Measurements from ENCODE around the gene GUCY1A2. TPM values are rescaled to one million over a fixed set of nuclear protein-coding genes. Genes with fewer than 3 reads are reported as not detected.

GUCY1A2 gene
- total RNA-seq, 1 experiment from 2014 or later = 0.55 TPM

- no peaks in the 10 kb centered on the region for H3K79me2 ChIP-seq (ENCODE audit: insufficient read depth, low read length)
- H4K20me1 ChIP-seq (ENCODE audit: control insufficient read depth, insufficient read depth, insufficient read length) = no peaks in the 10 kb centered on the region
- H3K4me1 Mint-ChIP-seq = peaks cover 6 to 8% of the 10 kb centered on the region in 2 experiments
- no peak overlapping the region for H3K4me3 Mint-ChIP-seq
- peaks cover 35% of the 10 kb centered on the region for H3K27me3 Mint-ChIP-seq (ENCODE audit: low read depth)
- H2BK20ac ChIP-seq (ENCODE audit: low read depth, low read length, poor library complexity, severe bottlenecking) = no peak overlapping the region
- no peak overlapping the region for H2BK120ac ChIP-seq (ENCODE audit: low read depth, low read length, poor library complexity, severe bottlenecking)
- DNase-seq = no peak
- H3K14ac ChIP-seq (ENCODE audit: insufficient read depth, low read length) = no peak overlapping the region
- no peak overlapping the region for H2AFZ ChIP-seq (ENCODE audit: low read length)
- no peaks in the 10 kb centered on the region for H3K4me1 ChIP-seq (ENCODE audit: insufficient read depth, low read length)
- no peak for TF ChIP-seq CTCF (conservative IDR thresholded peaks at IDR 0.05)
- H3K56ac ChIP-seq (ENCODE audit: insufficient read length, low read depth, low read length) = no peak overlapping the region
- H2AK5ac ChIP-seq (ENCODE audit: insufficient read length, low read length) = no peak overlapping the region
- H3T11ph ChIP-seq (ENCODE audit: low read length) = no peak overlapping the region
- no peak overlapping the region for H3K27ac ChIP-seq (ENCODE audit: insufficient read length, low read depth, low read length)
- H3K27ac Mint-ChIP-seq = no peak overlapping the region
- no peak overlapping the region for H3K18ac ChIP-seq (ENCODE audit: insufficient read length, low read depth, low read length)
- H3K9me3 ChIP-seq (ENCODE audit: control insufficient read depth, low read depth, low read length) = no peaks in the 10 kb centered on the region
- no peak overlapping the region for H2BK12ac ChIP-seq (ENCODE audit: insufficient read length, low read depth, low read length)
- no peak overlapping the region for H3K9ac ChIP-seq (ENCODE audit: extremely low read depth, insufficient read length, low read length)
- H4K91ac ChIP-seq (ENCODE audit: insufficient read length, low read depth, low read length) = no peak overlapping the region
- no peak overlapping the region for H3K4me2 ChIP-seq (ENCODE audit: insufficient read depth, insufficient read length, low read length)
- no peak overlapping the region for H2BK5ac ChIP-seq (ENCODE audit: insufficient read length, low read length)
- no peaks in the 10 kb centered on the region for H3K79me1 ChIP-seq (ENCODE audit: insufficient read depth, low read depth, low read length, poor library complexity, severe bottlenecking)
- H4K5ac ChIP-seq (ENCODE audit: insufficient read length, low read depth, low read length) = no peak overlapping the region
- no peaks in the 10 kb centered on the region for H3K23me2 ChIP-seq (ENCODE audit: insufficient read length, low read depth, low read length, poor library complexity, severe bottlenecking)
- H3K23ac ChIP-seq (ENCODE audit: insufficient read length, low read depth, low read length) = no peak overlapping the region
- H4K8ac ChIP-seq (replicated peaks; ENCODE audit: insufficient read length, low read depth, low read length) = no peak overlapping the region
- H3K4ac ChIP-seq (ENCODE audit: low read depth, low read length) = no peak overlapping the region
- H3K36me3 Mint-ChIP-seq (ENCODE audit: insufficient read depth in 1 of 3, low read depth in 3 of 3) = no peaks in the 10 kb centered on the region
- no peak overlapping the region for H2BK15ac ChIP-seq (ENCODE audit: low read depth, low read length)
- no peaks in the 10 kb centered on the region for H3K9me3 Mint-ChIP-seq
- no peaks in the 10 kb centered on the region for H3K27me3 ChIP-seq (ENCODE audit: insufficient read depth, low read length)
These were observed 176.1 kb downstream of the GUCY1A2 start for GRCh38 chr11:106842134-106842533.

Data from H9 (cell line).